Uterus (tissue), 2 donors: ENCODE data around the gene SLC6A1.

Experiments used
- POLR2A ChIP-seq, 2 donors: fragments of 450-650 bp; IDR thresholded peaks; one replicate each; pipeline ENCODE4 v1.6.1; 2016; ENCODE audit warnings: antibody characterized with exemption in 2 of 2, mild to moderate bottlenecking in 1 of 2, moderate library complexity in 1 of 2
- TF ChIP-seq, protein P1 (sequence below), 4 experiments: fragments of 200-600 bp in 2 of 4; fragments of 450-650 bp in 2 of 4; sonication (generic) in 2 of 4; IDR thresholded peaks; one replicate each; pipeline ENCODE4 v1.5.1; 2016 to 2019; ENCODE audit warnings: antibody characterized with exemption in 4 of 4, mild to moderate bottlenecking in 2 of 4, moderate library complexity in 1 of 4

DNA sequence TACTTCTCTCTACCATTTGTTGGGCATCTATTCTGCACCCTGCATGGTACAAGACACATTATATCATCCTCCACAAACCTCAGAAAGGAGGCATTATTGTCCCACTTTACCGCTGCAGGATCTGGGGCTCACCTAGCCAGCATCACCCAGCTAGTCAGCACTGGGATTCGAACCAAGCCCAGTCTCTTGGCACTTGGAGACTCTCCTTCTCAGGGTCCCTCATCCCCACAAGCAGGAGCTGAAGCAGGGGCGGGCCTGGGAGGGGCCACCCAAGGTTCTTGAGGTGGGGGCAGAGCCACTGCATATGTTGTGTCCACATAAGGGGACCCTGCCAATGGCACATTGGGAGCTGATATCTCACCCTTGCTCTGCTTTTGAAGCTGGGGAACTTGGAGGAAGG lies 41.3 kb downstream of the SLC6A1 start:
- TF ChIP-seq, protein P1, sequence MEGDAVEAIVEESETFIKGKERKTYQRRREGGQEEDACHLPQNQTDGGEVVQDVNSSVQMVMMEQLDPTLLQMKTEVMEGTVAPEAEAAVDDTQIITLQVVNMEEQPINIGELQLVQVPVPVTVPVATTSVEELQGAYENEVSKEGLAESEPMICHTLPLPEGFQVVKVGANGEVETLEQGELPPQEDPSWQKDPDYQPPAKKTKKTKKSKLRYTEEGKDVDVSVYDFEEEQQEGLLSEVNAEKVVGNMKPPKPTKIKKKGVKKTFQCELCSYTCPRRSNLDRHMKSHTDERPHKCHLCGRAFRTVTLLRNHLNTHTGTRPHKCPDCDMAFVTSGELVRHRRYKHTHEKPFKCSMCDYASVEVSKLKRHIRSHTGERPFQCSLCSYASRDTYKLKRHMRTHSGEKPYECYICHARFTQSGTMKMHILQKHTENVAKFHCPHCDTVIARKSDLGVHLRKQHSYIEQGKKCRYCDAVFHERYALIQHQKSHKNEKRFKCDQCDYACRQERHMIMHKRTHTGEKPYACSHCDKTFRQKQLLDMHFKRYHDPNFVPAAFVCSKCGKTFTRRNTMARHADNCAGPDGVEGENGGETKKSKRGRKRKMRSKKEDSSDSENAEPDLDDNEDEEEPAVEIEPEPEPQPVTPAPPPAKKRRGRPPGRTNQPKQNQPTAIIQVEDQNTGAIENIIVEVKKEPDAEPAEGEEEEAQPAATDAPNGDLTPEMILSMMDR (IDR thresholded peaks at IDR 0.05) = no peak
- no peak for TF ChIP-seq POLR2A (IDR thresholded peaks at IDR 0.05)
